Uterus (tissue), 4 donors: ENCODE measurements around the gene PPP4R3A. TPM values are rescaled to one million over a fixed set of nuclear protein-coding genes. Genes with fewer than 3 reads are reported as not detected.
"Not testable (repeated sequence)": the region's sequence is repeated elsewhere in the genome, so short reads cannot be mapped to it uniquely, and the experiment has no call there.

Experiments
- DNase-seq, 2 donors: peaks; one replicate each; pipeline ENCODE4 v3.0.0-alpha.2; 2019 to 2020
- H3K27ac ChIP-seq, 2 donors: fragments of 200-600 bp; sonication (generic); 1 replicate in 1 of 2; 2 replicates in 1 of 2; pipeline ENCODE4 v1.5.1; 2016 to 2018
- H3K27me3 ChIP-seq, 2 donors: fragments of 200-600 bp; sonication (generic); one replicate each; pipeline ENCODE4 v1.5.1; 2018 to 2019; ENCODE audit warnings: control low read depth in 1 of 2
- H3K36me3 ChIP-seq, 2 donors: fragments of 200-600 bp; sonication (generic); one replicate each; pipeline ENCODE4 v1.5.1; 2019; ENCODE audit warnings: control low read depth in 1 of 2
- H3K4me1 ChIP-seq, 2 donors: fragments of 200-600 bp; sonication (generic); one replicate each; pipeline ENCODE4 v1.5.1; 2018 to 2019; ENCODE audit warnings: control low read depth in 1 of 2
- H3K4me3 ChIP-seq, 2 donors: fragments of 200-600 bp; sonication (generic); 1 replicate in 1 of 2; 2 replicates in 1 of 2; pipeline ENCODE4 v1.5.1; 2018 to 2019; ENCODE audit warnings: mild to moderate bottlenecking in 1 of 2
- H3K9me3 ChIP-seq, 2 donors: fragments of 200-600 bp; sonication (generic); one replicate each; pipeline ENCODE4 v1.5.1; 2019; ENCODE audit warnings: control low read depth in 1 of 2
- POLR2A ChIP-seq, 2 donors: fragments of 450-650 bp; IDR thresholded peaks; one replicate each; pipeline ENCODE4 v1.6.1; 2016; ENCODE audit warnings: antibody characterized with exemption in 2 of 2, mild to moderate bottlenecking in 1 of 2, moderate library complexity in 1 of 2
- intact Hi-C: fragments of 100-400 bp; cut with DNase I; formaldehyde crosslinking; loops from one replicate; pipeline ENCODE4 v1.15.1; 2023; ENCODE audit warnings: low total_unique reads
- total RNA-seq, 4 donors: library from RNA; depleted of rRNA in 3 of 4; stranded (reverse); fragments of >200 nt in 3 of 4; gene quantifications; one replicate each; pipeline versions ENCODE4 v1.1.0 to v1.2.4, GENCODE V29; 2014 to 2023
- TF ChIP-seq, protein P1 (sequence below), 4 experiments: fragments of 200-600 bp in 2 of 4; fragments of 450-650 bp in 2 of 4; sonication (generic) in 2 of 4; IDR thresholded peaks; one replicate each; pipeline ENCODE4 v1.5.1; 2016 to 2019; ENCODE audit warnings: antibody characterized with exemption in 4 of 4, mild to moderate bottlenecking in 2 of 4, moderate library complexity in 1 of 4
- donor health status: DM: yes; HTN: yes; CAD: no.

The PPP4R3A gene
- total RNA-seq, 4 donors from 2014 or later, result 36.2 to 136 (median 116) TPM

DNA sequence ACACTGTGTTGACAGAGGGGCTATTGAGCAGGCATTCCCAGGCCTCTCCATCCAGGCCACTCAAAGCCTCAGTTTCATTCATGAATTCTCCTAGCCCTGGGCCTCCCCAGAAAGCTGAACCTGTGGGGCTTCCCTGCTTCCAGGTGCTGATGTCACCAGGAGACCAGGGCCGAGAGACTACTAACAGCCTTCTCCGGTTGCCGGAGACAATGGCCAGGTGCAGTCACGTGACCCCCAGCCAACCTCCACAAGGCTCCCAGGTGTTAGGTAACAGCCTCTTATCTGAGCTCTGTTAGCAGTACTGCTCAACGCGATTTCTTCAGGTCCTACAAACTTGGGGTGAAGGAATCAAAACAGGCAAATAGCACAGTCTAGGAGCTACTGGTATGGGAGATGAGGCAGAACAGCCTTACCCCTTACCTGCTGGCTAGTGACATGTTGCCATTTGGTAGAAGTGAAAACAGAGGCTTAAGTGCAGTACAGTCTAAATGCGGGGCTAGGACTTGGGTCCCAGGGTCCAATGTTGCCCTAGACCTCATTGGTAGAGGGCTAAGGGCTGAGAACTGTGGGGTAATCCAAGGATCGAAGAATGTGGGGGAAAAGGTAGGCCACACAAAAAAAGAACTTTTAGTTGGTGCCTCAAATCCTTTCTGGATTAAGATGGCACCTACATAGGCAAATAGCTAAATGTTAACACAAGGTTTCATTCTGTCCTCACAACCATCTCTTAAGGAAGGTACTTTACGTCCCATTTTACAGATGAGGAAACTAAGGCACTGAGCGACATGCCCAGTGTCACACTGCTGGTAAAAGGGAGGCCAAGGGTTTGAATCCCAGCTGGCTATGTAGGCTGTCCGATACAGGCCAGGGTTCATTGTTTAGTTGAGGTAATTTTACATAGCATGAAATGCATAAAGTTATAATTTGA lies 96.3 kb downstream of the PPP4R3A start:
- TF ChIP-seq POLR2A (IDR thresholded peaks at IDR 0.05), result no peak
- TF ChIP-seq, protein P1, sequence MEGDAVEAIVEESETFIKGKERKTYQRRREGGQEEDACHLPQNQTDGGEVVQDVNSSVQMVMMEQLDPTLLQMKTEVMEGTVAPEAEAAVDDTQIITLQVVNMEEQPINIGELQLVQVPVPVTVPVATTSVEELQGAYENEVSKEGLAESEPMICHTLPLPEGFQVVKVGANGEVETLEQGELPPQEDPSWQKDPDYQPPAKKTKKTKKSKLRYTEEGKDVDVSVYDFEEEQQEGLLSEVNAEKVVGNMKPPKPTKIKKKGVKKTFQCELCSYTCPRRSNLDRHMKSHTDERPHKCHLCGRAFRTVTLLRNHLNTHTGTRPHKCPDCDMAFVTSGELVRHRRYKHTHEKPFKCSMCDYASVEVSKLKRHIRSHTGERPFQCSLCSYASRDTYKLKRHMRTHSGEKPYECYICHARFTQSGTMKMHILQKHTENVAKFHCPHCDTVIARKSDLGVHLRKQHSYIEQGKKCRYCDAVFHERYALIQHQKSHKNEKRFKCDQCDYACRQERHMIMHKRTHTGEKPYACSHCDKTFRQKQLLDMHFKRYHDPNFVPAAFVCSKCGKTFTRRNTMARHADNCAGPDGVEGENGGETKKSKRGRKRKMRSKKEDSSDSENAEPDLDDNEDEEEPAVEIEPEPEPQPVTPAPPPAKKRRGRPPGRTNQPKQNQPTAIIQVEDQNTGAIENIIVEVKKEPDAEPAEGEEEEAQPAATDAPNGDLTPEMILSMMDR (IDR thresholded peaks at IDR 0.05), result no peak
- Histone ChIP-seq H3K4me3 (no peak overlapping the region), H3K9me3 (no peaks in the 10 kb centered on the region), H3K27ac (no peak overlapping the region), H3K27me3 (no peaks in the 10 kb centered on the region), H3K4me1 (no peaks in the 10 kb centered on the region), H3K36me3 (no peaks in the 10 kb centered on the region)
- DNase-seq, result no peak
- intact Hi-C loops, result no loop called here

DNA sequence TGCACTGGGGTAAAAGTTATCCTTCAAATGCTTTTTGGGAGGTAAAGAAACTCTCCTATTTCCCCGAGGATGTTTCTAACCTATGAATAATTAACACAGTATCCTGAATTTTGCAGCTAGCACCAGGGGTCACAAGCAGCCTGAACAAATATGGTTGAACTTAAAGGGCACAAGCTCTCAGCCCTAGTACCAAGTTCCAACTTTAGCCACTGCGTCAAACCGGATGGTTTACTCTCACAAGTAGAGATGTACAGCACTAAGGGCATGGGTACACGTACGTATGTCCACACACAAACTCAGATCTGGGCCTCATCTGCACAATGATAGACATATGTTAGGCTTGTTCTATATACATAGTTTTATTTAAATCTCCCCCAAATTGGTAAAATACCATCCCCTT lies 97.2 kb downstream of the PPP4R3A start:
- Histone ChIP-seq H3K4me1 (no peaks in the 10 kb centered on the region), H3K27ac (no peak overlapping the region), H3K36me3 (no peaks in the 10 kb centered on the region), H3K9me3 (no peaks in the 10 kb centered on the region), H3K4me3 (no peak overlapping the region), H3K27me3 (no peaks in the 10 kb centered on the region)
- DNase-seq, result no peak
- intact Hi-C loops, result no loop called here
- no peak for TF ChIP-seq POLR2A (IDR thresholded peaks at IDR 0.05)
- TF ChIP-seq, protein P1 (IDR thresholded peaks at IDR 0.05), result no peak

DNA sequence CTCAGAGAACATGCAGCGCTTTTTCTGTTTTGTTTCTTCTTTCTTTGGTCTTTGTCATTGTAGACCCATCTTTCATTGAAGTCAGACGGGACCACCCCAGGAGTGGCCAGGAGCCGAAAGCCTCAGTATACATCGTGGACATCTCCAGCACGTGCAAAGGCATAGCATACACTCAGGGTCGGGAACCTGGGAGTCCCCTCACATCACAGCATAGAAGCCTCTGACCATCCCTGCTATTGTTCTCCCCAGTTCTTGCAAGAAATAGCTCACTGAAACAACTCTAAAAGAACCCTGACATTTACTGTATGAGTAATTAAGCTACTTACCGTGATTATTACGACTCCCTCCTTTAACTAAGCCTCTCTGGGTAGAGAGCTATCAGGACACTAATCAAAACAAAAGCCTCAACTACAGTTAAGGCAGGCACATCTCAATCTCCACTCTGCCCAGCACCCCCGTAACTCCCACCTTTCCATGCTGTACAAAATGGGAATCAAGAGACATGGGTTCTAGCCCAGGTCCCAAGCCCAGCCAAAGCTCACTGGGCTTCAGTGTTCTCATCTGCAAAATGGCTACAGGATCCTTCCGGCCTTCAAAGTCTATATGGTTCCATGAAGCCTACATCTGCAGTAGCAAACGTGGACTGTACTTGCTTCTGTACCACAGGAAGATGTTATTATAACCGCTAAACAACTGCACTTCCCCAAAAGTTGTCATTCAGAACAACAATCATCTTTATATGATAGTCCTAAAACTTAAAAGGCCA lies 99.2 kb downstream of the PPP4R3A start:
- Histone ChIP-seq H3K27ac (no peak overlapping the region), H3K27me3 (no peaks in the 10 kb centered on the region), H3K36me3 (no peaks in the 10 kb centered on the region), H3K4me1 (no peaks in the 10 kb centered on the region), H3K9me3 (no peaks in the 10 kb centered on the region), H3K4me3 (no peak overlapping the region)
- no peak for DNase-seq
- TF ChIP-seq POLR2A (IDR thresholded peaks at IDR 0.05), result no peak
- TF ChIP-seq, protein P1 (IDR thresholded peaks at IDR 0.05), result no peak
- intact Hi-C loops, result no loop called here

DNA sequence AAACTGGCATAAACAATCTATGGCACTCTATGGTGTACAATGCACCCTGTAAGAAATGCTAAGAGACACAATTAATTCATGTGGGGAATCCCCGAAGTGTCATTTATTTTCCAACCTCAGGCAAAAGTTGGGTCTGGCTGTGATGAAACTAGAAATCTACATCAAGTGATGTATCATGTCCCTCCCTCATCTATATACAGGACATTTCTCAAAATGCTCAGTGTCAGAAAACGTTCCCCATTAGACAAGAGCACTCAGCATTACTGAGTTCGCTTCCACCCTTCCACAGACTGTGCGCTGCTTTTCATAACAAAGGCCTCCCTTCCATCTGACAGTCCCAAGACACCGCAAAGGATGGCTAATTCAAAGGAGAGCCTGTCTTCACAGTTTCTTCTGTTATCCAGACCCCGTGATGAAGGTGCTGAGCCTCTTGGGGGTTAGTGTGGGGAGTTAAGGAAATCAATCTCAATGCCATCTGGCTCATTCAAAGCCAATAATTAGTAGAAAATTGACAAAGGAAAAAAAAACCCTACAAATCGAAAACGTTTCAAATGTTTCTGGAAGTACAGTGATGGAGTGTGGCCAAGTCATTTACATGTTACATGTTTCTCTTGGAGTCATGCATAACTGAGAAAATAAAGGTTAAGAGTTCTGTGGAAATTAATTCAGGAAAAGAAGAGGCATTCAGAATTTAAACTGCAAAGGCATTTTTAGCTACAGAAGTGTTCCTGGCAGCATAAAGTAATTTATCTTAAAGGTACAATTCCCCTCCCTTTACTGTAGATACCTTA lies 100.0 kb downstream of the PPP4R3A start:
- H3K9me3 ChIP-seq, result no peaks in the 10 kb centered on the region
- no peaks in the 10 kb centered on the region for H3K27me3 ChIP-seq
- H3K27ac ChIP-seq, result no peak overlapping the region
- H3K4me3 ChIP-seq, result no peak overlapping the region
- TF ChIP-seq POLR2A (IDR thresholded peaks at IDR 0.05), result no peak
- TF ChIP-seq, protein P1 (IDR thresholded peaks at IDR 0.05), result no peak
- no peak for DNase-seq
- H3K36me3 ChIP-seq, result no peaks in the 10 kb centered on the region
- no peaks in the 10 kb centered on the region for H3K4me1 ChIP-seq
- intact Hi-C loops, result no loop called here

DNA sequence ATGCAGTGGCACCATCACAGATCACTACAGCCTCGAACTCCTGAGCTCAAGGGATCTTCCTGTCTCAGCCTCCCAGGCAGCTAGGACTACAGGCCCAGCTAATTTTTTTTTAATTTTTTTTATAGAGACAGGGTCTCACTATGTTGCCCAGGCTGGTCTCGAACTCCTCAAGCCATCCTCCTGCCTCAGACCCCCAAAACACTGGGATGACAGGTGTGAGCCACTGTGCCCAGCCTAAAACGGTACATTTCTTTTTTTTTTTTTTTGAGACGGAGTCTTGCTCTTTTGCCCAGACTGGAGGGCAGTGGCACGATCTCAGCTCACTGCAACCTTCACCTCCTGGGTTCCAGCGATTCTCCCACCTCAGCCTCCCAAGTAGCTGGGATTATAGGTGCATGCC lies 100.9 kb downstream of the PPP4R3A start:
- H3K4me1 ChIP-seq, DNase-seq, H3K27me3 ChIP-seq, H3K9me3 ChIP-seq, H3K27ac ChIP-seq, intact Hi-C loops, H3K4me3 ChIP-seq, H3K36me3 ChIP-seq: not testable (repeated sequence)
